HepG2 (cell line): ENCODE measurements around the gene FAT2.

Source experiments
- CTCF ChIP-seq: sonication (generic); formaldehyde crosslinking; IDR thresholded peaks from 2 replicates; pipeline ENCODE4 v1.5.0; 2020; ENCODE audit warnings: mild to moderate bottlenecking, missing genetic modification reagents, moderate library complexity
- GLI4 ChIP-seq: sonication (generic); formaldehyde crosslinking; IDR thresholded peaks from 2 replicates; pipeline ENCODE4 v1.5.1; 2020; ENCODE audit warnings: missing genetic modification reagents, mild to moderate bottlenecking, moderate library complexity, borderline replicate concordance
- JUNB ChIP-seq: sonication (generic); formaldehyde crosslinking; IDR thresholded peaks from 2 replicates; pipeline ENCODE4 v1.8.0; 2022; ENCODE audit warnings: missing genetic modification reagents, mild to moderate bottlenecking, borderline replicate concordance
- PATZ1 ChIP-seq: sonication (generic); formaldehyde crosslinking; IDR thresholded peaks from 2 replicates; pipeline ENCODE4 v1.4.0; 2020; ENCODE audit warnings: missing genetic modification reagents
- SMAD1 ChIP-seq: sonication (generic); formaldehyde crosslinking; IDR thresholded peaks from 2 replicates; pipeline ENCODE4 v1.4.0; 2020; ENCODE audit warnings: missing genetic modification reagents, low read depth, mild to moderate bottlenecking, borderline replicate concordance
- ZFAT ChIP-seq: sonication (generic); formaldehyde crosslinking; conservative IDR thresholded peaks from 2 replicates; pipeline ENCODE4 v1.8.1; 2023; ENCODE audit warnings: missing genetic modification reagents, inconsistent platforms
- ZNF281 ChIP-seq: sonication (generic); formaldehyde crosslinking; IDR thresholded peaks from 2 replicates; pipeline ENCODE4 v1.4.0; 2020; ENCODE audit warnings: missing genetic modification reagents, borderline replicate concordance
- ZNF558 ChIP-seq: sonication (generic); formaldehyde crosslinking; IDR thresholded peaks from 2 replicates; pipeline ENCODE4 v1.9.0; 2022; ENCODE audit warnings: mild to moderate bottlenecking, missing genetic modification reagents, borderline replicate concordance
- TF ChIP-seq, protein P1 (sequence below): sonication (generic); formaldehyde crosslinking; conservative IDR thresholded peaks from 2 replicates; pipeline ENCODE4 v1.4.0; 2020; ENCODE audit warnings: missing genetic modification reagents
- TF ChIP-seq, protein P2 (sequence below): IDR thresholded peaks from 2 replicates; pipeline ENCODE4 v1.6.1; 2012; ENCODE audit warnings: inconsistent platforms

- TF ChIP-seq GLI4 (CRISPR knock-in tag) = no peak
- no peak for TF ChIP-seq CTCF (CRISPR knock-in tag)
- TF ChIP-seq SMAD1 (CRISPR knock-in tag) = no peak
- TF ChIP-seq ZFAT (CRISPR knock-in tag) = no peak
- no peak for TF ChIP-seq ZNF281 (CRISPR knock-in tag)
- TF ChIP-seq PATZ1 (CRISPR knock-in tag) = no peak
- TF ChIP-seq JUNB (CRISPR knock-in tag) = no peak
- TF ChIP-seq, protein P1, sequence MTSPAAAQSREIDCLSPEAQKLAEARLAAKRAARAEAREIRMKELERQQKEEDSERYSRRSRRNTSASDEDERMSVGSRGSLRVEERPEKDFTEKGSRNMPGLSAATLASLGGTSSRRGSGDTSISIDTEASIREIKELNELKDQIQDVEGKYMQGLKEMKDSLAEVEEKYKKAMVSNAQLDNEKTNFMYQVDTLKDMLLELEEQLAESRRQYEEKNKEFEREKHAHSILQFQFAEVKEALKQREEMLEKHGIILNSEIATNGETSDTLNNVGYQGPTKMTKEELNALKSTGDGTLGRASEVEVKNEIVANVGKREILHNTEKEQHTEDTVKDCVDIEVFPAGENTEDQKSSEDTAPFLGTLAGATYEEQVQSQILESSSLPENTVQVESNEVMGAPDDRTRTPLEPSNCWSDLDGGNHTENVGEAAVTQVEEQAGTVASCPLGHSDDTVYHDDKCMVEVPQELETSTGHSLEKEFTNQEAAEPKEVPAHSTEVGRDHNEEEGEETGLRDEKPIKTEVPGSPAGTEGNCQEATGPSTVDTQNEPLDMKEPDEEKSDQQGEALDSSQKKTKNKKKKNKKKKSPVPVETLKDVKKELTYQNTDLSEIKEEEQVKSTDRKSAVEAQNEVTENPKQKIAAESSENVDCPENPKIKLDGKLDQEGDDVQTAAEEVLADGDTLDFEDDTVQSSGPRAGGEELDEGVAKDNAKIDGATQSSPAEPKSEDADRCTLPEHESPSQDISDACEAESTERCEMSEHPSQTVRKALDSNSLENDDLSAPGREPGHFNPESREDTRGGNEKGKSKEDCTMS (CRISPR knock-in tag) = no peak
- TF ChIP-seq, protein P2, sequence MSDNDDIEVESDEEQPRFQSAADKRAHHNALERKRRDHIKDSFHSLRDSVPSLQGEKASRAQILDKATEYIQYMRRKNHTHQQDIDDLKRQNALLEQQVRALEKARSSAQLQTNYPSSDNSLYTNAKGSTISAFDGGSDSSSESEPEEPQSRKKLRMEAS = no peak
- no peak for TF ChIP-seq ZNF558 (CRISPR knock-in tag)
These were observed 29.0 kb downstream of the FAT2 start for GRCh38 chr5:151562019-151562707.
